ENCODE results near the gene INTS12.

The INTS12 gene

DNA sequence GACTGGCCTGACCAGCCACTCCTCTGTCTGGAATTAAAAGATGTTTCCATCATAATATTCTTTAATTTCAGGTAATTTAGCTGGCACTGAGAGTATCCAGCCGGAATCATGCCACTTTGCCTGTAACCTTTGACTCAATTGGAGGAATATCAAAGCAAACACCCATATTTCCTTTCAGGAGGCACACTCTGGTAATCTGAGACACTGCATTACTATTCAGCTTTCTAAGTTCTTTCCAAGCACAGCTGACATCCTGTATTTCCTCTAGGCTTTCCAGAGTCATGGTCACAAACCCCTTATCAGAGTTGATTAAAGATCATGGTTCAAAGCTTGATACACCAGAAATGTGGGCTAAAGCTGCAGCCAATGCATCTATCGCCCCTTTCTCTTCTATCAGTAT, 29.3 kb downstream of the INTS12 start:
- TF ChIP-seq, protein P1, sequence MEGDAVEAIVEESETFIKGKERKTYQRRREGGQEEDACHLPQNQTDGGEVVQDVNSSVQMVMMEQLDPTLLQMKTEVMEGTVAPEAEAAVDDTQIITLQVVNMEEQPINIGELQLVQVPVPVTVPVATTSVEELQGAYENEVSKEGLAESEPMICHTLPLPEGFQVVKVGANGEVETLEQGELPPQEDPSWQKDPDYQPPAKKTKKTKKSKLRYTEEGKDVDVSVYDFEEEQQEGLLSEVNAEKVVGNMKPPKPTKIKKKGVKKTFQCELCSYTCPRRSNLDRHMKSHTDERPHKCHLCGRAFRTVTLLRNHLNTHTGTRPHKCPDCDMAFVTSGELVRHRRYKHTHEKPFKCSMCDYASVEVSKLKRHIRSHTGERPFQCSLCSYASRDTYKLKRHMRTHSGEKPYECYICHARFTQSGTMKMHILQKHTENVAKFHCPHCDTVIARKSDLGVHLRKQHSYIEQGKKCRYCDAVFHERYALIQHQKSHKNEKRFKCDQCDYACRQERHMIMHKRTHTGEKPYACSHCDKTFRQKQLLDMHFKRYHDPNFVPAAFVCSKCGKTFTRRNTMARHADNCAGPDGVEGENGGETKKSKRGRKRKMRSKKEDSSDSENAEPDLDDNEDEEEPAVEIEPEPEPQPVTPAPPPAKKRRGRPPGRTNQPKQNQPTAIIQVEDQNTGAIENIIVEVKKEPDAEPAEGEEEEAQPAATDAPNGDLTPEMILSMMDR (conservative IDR thresholded peaks at IDR 0.05): no peak
- H3K27ac ChIP-seq: peak overlapping the region; percentile 85

DNA sequence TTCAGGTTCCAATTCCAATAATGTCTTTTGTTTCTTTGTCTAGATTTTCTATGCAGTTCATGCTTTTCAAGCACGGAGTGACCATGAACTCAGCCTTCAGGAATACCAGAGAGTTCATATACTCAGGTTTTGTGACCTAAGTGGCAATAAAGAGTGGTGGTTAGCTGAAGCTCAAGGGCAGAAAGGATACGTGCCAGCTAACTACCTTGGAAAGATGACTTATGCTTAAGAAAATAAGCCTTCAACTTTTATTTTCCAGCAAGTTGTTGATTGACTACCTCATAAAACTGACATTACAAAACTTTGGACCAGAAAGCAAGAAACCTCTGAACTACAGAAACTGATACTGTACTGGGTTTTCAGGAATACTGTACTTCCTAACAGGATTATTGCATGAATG, 30.8 kb downstream of the INTS12 start:
- peak overlapping the region; percentile 9; the same call in 1 of the 2 replicates for H3K27ac ChIP-seq
- TF ChIP-seq, protein P1 (conservative IDR thresholded peaks at IDR 0.05): no peak

DNA sequence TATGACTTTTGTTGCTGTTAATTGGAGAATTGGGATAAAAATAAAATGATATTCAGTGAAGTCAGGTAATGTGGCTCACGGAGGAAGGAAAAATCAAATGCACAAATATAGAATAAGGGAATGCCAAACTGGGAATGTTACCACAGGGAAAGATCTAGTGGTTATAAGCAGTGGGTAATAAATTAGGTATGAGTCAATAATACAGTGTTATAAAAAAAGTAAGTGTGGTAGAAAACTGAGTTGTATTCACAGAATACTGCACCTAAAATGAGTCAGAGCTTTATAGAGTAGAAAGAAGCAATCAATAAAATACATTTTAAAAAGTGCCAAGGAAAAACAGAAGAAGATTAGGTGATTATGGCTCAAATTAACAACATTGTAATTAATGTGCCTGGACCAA, 34.5 kb downstream of the INTS12 start:
- H3K27ac ChIP-seq: no peak overlapping the region
- TF ChIP-seq, protein P1 (conservative IDR thresholded peaks at IDR 0.05): no peak

DNA sequence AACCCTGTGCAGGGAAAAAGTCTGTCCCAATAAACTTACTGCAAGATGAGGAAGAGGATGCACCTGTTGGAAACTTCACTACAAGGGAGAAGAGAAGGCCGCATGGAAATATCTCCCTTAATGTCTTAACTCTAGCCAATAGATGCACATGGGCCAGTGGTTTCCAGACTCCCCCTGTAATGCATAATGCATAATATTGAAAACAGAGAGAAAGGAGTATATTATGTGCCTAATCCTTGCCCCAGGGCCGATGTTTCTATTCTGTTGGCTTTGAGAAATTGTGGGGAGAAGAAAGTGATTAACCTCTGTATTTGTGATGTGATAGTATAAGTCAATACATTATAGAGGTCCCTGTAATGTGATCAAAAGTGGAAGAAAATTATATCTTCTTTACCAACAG, 37.2 kb downstream of the INTS12 start:
- TF ChIP-seq, protein P1 (conservative IDR thresholded peaks at IDR 0.05): no peak
- H3K27ac ChIP-seq: no peak overlapping the region

DNA sequence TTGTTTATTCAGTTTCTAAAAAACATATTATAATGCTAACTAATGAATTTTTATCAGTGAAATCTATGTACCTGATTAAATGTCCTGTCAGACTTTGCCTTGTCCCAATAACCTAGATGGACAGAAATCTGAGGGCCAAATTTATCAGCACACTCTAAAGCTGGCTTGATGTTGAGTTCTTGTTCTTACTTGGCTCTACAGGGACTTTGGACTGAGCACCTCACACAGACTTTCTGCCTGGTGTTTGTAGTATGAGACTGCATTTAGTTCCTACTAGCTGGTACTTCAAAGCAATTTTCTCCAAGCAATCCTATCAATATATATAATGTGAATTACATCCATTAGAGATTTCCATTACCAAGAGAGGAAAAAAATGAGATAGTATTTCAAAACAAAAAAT, 37.8 kb downstream of the INTS12 start:
- no peak overlapping the region for H3K27ac ChIP-seq
- TF ChIP-seq, protein P1 (conservative IDR thresholded peaks at IDR 0.05): no peak

DNA sequence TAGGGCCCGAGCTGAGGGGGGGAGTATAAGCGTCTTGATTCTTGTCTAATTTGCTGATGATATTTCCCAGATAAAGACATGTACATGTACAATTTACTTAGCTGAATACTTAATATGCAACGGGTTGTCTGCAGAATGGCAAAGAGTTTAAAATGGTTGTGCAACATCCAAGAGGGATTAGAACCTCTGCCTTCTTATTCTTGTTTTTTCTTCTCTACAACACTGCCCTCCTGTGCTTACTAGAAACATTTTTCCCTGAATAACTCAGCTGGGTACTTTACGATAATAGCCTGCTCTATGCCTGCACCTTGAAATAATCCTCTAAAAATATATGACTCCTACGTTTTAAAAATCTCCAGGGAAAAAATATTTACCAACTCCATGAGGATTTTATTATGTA, 41.8 kb downstream of the INTS12 start:
- peak overlapping the region; percentile 4; the same call in 1 of the 2 replicates for H3K27ac ChIP-seq
- TF ChIP-seq, protein P1 (conservative IDR thresholded peaks at IDR 0.05): peak; percentile 43; the same call in 1 of the 2 replicates

DNA sequence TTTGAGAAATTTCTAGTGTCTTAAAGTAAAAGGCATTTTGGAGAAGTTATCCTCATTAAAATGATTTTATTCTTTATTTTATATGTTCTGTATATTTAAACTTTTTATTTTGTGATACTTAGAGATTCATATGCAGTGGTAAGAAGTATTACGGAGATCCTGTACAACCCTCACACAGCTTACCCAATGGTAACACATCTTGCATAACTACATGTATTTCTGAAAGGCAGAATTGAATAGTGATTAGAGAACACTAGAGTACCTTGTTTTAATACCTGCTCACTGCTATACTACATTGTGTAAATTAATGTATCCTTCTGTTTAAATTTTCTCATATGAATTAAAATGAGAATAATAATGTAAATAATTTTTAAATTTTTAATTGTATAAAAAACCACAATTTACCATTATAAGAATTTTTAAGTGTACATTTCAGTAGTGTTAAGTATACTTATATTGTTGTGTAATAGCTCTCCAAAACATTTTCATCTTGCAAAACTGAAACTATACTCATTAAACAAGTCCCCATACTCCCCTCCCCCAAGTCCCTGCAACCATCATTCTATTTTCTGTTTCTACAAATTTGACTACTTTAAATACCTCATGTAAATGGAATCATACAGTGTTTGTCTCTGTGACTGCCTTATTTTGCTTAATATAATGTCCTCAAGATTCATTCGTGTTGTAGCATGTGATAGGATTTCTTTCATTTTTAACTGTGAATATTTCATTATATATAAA, 45.4 kb downstream of the INTS12 start:
- TF ChIP-seq, protein P1 (conservative IDR thresholded peaks at IDR 0.05): no peak
- no peak overlapping the region for H3K27ac ChIP-seq
